GM13977 (cell line): ENCODE data around the gene RNF207.

Source experiments
- DNase-seq: peaks from one replicate; pipeline ENCODE4 v3.0.0; 2012; ENCODE audit warnings: low spot score
- CTCF ChIP-seq: IDR thresholded peaks from 2 replicates; pipeline ENCODE4 v1.5.1; 2012; ENCODE audit warnings: mild to moderate bottlenecking, control low read depth; ENCODE audit not compliant: insufficient read depth; ENCODE audit errors: extremely low read depth, missing control alignments
- in situ Hi-C: fragments of 300-500 bp; cut with MboI; formaldehyde crosslinking; loops from one replicate; pipeline ENCODE4 v1.12.0; 2022; ENCODE audit warnings: low sequenced_read_pairs, low pct_unique_long_range_greater_than_20kb, mixed read lengths, inconsistent platforms; ENCODE audit not compliant: unreplicated experiment

The RNF207 gene

GRCh38 chr1:6249739-6250689 is 44.1 kb downstream of the RNF207 start:
- DNase-seq, result peak; percentile 54
- in situ Hi-C loops, result loop anchor here (10.0 kb wide), 2 partner anchors 95 to 155 kb away; no protein-coding TSS in a partner anchor
- no peak for TF ChIP-seq CTCF

DNA sequence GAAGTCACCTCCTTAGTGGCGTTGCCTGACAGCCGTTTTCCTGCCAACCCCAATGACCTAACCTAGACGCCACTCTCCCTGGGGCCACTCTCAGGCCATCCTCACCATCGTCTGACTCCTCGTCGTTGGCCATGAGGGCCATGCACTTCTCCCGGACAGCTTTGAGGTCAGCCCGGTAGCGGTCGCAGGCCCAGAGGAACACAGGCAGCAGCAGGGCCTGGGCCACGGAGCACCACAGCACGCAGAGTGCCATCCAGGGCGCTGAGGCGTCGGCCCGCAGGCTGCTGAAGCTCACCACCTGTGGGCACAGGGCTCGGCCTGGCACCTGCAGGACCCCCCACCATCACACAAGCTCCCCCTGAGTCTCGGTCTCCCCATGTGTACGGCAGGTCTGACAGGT is 45.3 kb downstream of the RNF207 start:
- in situ Hi-C loops, result no loop called here
- no peak for TF ChIP-seq CTCF
- no peak for DNase-seq

DNA sequence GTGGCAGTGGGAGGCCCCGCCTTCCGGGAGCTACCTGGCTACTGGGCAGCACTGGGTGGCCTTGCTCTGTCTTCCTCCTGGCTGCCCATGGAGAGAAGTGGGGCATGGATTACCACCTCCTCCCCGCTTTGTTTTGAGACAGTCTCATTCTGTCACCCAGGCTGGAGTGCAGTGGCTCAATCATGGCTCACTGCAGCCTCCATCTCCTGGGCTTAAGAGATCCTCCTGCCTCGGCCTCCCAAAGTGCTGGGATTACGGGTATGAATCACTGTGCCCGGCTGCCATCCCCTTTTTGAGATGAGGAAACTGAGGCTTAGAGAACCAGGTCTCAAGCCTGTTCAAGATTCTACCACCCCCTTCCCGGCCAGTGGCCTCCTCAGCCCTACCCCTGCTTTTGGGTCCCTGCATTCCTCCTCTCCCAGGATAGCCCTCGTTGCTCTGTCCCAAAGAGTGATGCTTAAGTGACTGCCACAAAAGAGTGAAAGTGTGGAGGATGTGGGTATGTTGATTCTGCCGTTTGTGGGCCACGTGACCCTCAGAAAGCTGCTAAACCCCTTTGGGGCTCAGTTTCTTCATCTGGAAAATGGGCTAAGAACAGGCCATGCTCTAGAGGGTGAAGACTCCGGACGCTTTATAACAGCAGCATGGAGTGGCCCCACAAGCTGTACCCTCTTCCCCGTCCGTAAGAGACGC is 45.9 kb downstream of the RNF207 start:
- no peak for TF ChIP-seq CTCF
- DNase-seq, result no peak
- in situ Hi-C loops, result no loop called here

- in situ Hi-C loops, result no loop called here
- no peak for TF ChIP-seq CTCF
Observed at GRCh38 chr1:6252374-6252710, 46.4 kb downstream of the RNF207 start.

GRCh38 chr1:6253380-6253779 is 47.5 kb downstream of the RNF207 start:
- no peak for TF ChIP-seq CTCF
- in situ Hi-C loops, result no loop called here
- DNase-seq, result no peak

More at GRCh38 chr1:6252374-6252710, 46.4 kb downstream of the RNF207 start:
- no peak for DNase-seq

- TF ChIP-seq CTCF, result no peak
- in situ Hi-C loops, result no loop called here
- no peak for DNase-seq
Observed at GRCh38 chr1:6254691-6255090, 48.8 kb downstream of the RNF207 start.
